GM23338 (cell line): ENCODE results near the gene TP53BP1. TPM values are rescaled to one million over a fixed set of nuclear protein-coding genes. Genes with fewer than 3 reads are reported as not detected.

Experiments used
- ATAC-seq: fragments of 200-7000 bp; cut with Tn5 transposase; 3 replicates; pipeline ENCODE4 v1.9.1; 2020
- DNase-seq: peaks from one replicate; pipeline ENCODE4 v3.0.0-alpha.2; 2015; ENCODE audit warnings: low spot score
- H2AFZ ChIP-seq: fragments of 200-600 bp; sonication (generic); 2 replicates; pipeline ENCODE4 v1.8.0; 2016; ENCODE audit warnings: antibody characterized with exemption, mild to moderate bottlenecking, moderate library complexity
- H3F3A ChIP-seq: fragments of 200-600 bp; sonication (generic); replicated peaks from 2 replicates; pipeline ENCODE4 v1.8.0; 2017; ENCODE audit warnings: antibody characterized with exemption, mixed run types, low read depth
- H3K27ac ChIP-seq: fragments of 200-600 bp; sonication (generic); 2 replicates; pipeline ENCODE4 v1.6.1; 2016; ENCODE audit warnings: low read depth
- H3K27me3 ChIP-seq: fragments of 200-600 bp; sonication (generic); 2 replicates; pipeline ENCODE4 v1.8.0; 2016; ENCODE audit warnings: mild to moderate bottlenecking, mixed run types, moderate library complexity; ENCODE audit not compliant: insufficient read depth
- H3K36me3 ChIP-seq: fragments of 200-600 bp; sonication (generic); 2 replicates; pipeline ENCODE4 v1.8.0; 2016; ENCODE audit warnings: mild to moderate bottlenecking; ENCODE audit not compliant: insufficient read depth
- H3K4me1 ChIP-seq: fragments of 200-600 bp; sonication (generic); 2 replicates; pipeline ENCODE4 v1.8.0; 2016; ENCODE audit warnings: mild to moderate bottlenecking, moderate library complexity; ENCODE audit not compliant: insufficient read depth
- H3K4me2 ChIP-seq: fragments of 200-600 bp; sonication (generic); 2 replicates; pipeline ENCODE4 v1.7.1; 2017; ENCODE audit warnings: mixed run types
- H3K4me3 ChIP-seq: fragments of 200-600 bp; sonication (generic); 2 replicates; pipeline ENCODE4 v1.6.1; 2016; ENCODE audit warnings: mixed run types
- H3K79me2 ChIP-seq: fragments of 200-600 bp; sonication (generic); replicated peaks from 2 replicates; pipeline ENCODE4 v1.8.0; 2017; ENCODE audit warnings: mild to moderate bottlenecking; ENCODE audit not compliant: insufficient read depth
- H3K9me2 ChIP-seq: fragments of 200-600 bp; sonication (generic); 2 replicates; pipeline ENCODE4 v1.8.0; 2017; ENCODE audit not compliant: insufficient read depth
- H4K20me1 ChIP-seq: fragments of 200-600 bp; sonication (generic); replicated peaks from 2 replicates; pipeline ENCODE4 v1.8.0; 2017; ENCODE audit warnings: mild to moderate bottlenecking; ENCODE audit not compliant: insufficient read depth
- H3K27ac Mint-ChIP-seq: 2 replicates; pipeline ENCODE4 v1.8.0; 2020; ENCODE audit warnings: inconsistent platforms, mild to moderate bottlenecking, moderate library complexity, mixed read lengths
- H3K27me3 Mint-ChIP-seq: 3 replicates; pipeline ENCODE4 v1.8.0; 2022; ENCODE audit warnings: low read depth, mild to moderate bottlenecking, moderate library complexity, mixed read lengths, inconsistent platforms; ENCODE audit not compliant: insufficient read depth, poor library complexity
- H3K36me3 Mint-ChIP-seq: 3 replicates; pipeline ENCODE4 v1.8.0; 2021; ENCODE audit warnings: low read depth, mild to moderate bottlenecking, inconsistent platforms, moderate library complexity, mixed read lengths
- H3K4me1 Mint-ChIP-seq: 3 replicates; pipeline ENCODE4 v1.8.0; 2020; ENCODE audit warnings: mild to moderate bottlenecking, inconsistent platforms, mixed read lengths
- H3K4me3 Mint-ChIP-seq: 3 replicates; pipeline ENCODE4 v1.8.0; 2021; ENCODE audit warnings: moderate library complexity, mild to moderate bottlenecking, inconsistent platforms, mixed read lengths
- H3K9me3 Mint-ChIP-seq: 3 replicates; pipeline ENCODE4 v1.8.0; 2020; ENCODE audit warnings: moderate library complexity, mild to moderate bottlenecking, inconsistent platforms, mixed read lengths
- CREB1 ChIP-seq: fragments of 250-450 bp; sonication (Bioruptor Pico); IDR thresholded peaks from 2 replicates; pipeline ENCODE4 v1.5.0; 2020; ENCODE audit warnings: low read depth, mild to moderate bottlenecking, moderate library complexity
- CTCF ChIP-seq, 2 experiments: fragments of 200-600 bp in 1 of 2; sonication (generic) in 1 of 2; conservative IDR thresholded peaks; 2 replicates each; pipeline versions ENCODE4 v1.5.1 to v1.6.1; 2016 to 2017; ENCODE audit warnings: antibody characterized with exemption in 2 of 2, low read depth in 2 of 2, mild to moderate bottlenecking in 2 of 2, moderate library complexity in 1 of 2
- STAT1 ChIP-seq: IDR thresholded peaks from one replicate; pipeline ENCODE4 v1.6.1; 2016; ENCODE audit warnings: antibody characterized with exemption; ENCODE audit not compliant: unreplicated experiment
- ZNF462 ChIP-seq: fragments of 250-450 bp; sonication (Bioruptor Pico); IDR thresholded peaks from 2 replicates; pipeline ENCODE4 v1.5.0; 2020; ENCODE audit warnings: mild to moderate bottlenecking, moderate library complexity
- polyA plus RNA-seq: library from polyadenylated mRNA; unstranded; fragments of >200 nt; fragmentation: Nextera tagmentation; extraction: Ambion mirVana; gene quantifications from 2 replicates; pipeline ENCODE4 v1.2.1, GENCODE V29; 2016
- total RNA-seq: library from RNA; depleted of rRNA; stranded (reverse); fragments of >200 nt; shearing (Covaris generic); gene quantifications from 2 replicates; pipeline ENCODE4 v1.2.3, GENCODE V29; 2014

TP53BP1 gene
- total and polyA plus RNA-seq, 2 experiments from 2014 or later, result 17.7 to 81.3 TPM

- peaks cover 73% of the 10 kb centered on the region for H3K36me3 Mint-ChIP-seq
- Histone ChIP-seq H3K27me3 (no peaks in the 10 kb centered on the region), H3K4me1 (no peaks in the 10 kb centered on the region)
Observed at GRCh38 chr15:43440721-43441281, 52.2 kb downstream of the TP53BP1 start.

More at GRCh38 chr15:43440721-43441281, 52.2 kb downstream of the TP53BP1 start:
- peaks cover 1% of the 10 kb centered on the region for H3K27me3 Mint-ChIP-seq
- no peak overlapping the region for H3K4me3 Mint-ChIP-seq
- Histone ChIP-seq H3K9me2 (no peaks in the 10 kb centered on the region), H3K36me3 (peaks cover 27% of the 10 kb centered on the region), H3K27ac (peak overlapping the region; percentile 72), H4K20me1 (peaks cover 14% of the 10 kb centered on the region; the same call in 1 of the 2 replicates), H3K79me2 (no peaks in the 10 kb centered on the region), H2AFZ (no peak overlapping the region), H3K4me2 (no peak overlapping the region), H3K4me3 (no peak overlapping the region), H3F3A (no peaks in the 10 kb centered on the region)
- peak overlapping the region; percentile 90 for H3K27ac Mint-ChIP-seq
- H3K4me1 Mint-ChIP-seq, result peaks cover 7% of the 10 kb centered on the region; the same call in 2 of the 3 replicates
- ATAC-seq, result peak; percentile 63
- H3K9me3 Mint-ChIP-seq, result no peaks in the 10 kb centered on the region
- no peak for TF ChIP-seq CREB1
- TF ChIP-seq STAT1, result no peak
- TF ChIP-seq ZNF462 (CRISPR knock-in tag), result no peak
- peak in 1 of 2 experiments; percentile 25; a peak in 3 of 4 replicates for TF ChIP-seq CTCF (conservative IDR thresholded peaks at IDR 0.05; ENCODE audit: low read depth in 2 of 2)
- peak; percentile 45 for DNase-seq
